Fibroblast of lung (primary cell): ENCODE measurements around the gene FLT3.

Source experiments
- CTCF ChIP-seq, 2 donors: IDR thresholded peaks in 1 of 2; conservative IDR thresholded peaks in 1 of 2; 1 replicate in 1 of 2; 2 replicates in 1 of 2; pipeline ENCODE4 v1.5.1; 2011 to 2012; ENCODE audit warnings: low read length in 2 of 2, control low read depth in 1 of 2, inconsistent platforms in 1 of 2, low read depth in 1 of 2, mild to moderate bottlenecking in 1 of 2
- EZH2 ChIP-seq: IDR thresholded peaks from 2 replicates; pipeline ENCODE4 v1.5.1; 2012; ENCODE audit warnings: low read length, control low read depth, mild to moderate bottlenecking; ENCODE audit errors: missing control alignments

GRCh38 chr13:28033894-28034655, 66.3 kb downstream of the FLT3 start:
- TF ChIP-seq CTCF (conservative IDR thresholded peaks at IDR 0.05 in 1 of 2, IDR thresholded peaks at IDR 0.05 in 1 of 2; ENCODE audit: low read depth in 1 of 2, low read length in 2 of 2), result no peak
- TF ChIP-seq EZH2, result no peak
